ENCODE data around the gene RPP40.
"Not testable (repeated sequence)": the region's sequence is repeated elsewhere in the genome, so short reads cannot be mapped to it uniquely, and the experiment has no call there.

The RPP40 gene

GRCh38 chr6:5034328-5034727 is 30.5 kb upstream of the RPP40 start:
- H3K36me3 ChIP-seq (ENCODE audit: control insufficient read depth, insufficient read depth, low read length, severe bottlenecking) = no peaks in the 10 kb centered on the region

GRCh38 chr6:5033214-5033904 is 29.5 kb upstream of the RPP40 start:
- peaks cover 14% of the 10 kb centered on the region for H3K4me1 ChIP-seq (ENCODE audit: control insufficient read depth, insufficient read depth, low read length)
- H3K36me3 ChIP-seq (ENCODE audit: control insufficient read depth, insufficient read depth, low read length, severe bottlenecking); H3K9ac ChIP-seq (ENCODE audit: low read length); DNase-seq (ENCODE audit: low read depth); H3K9me3 ChIP-seq (ENCODE audit: control insufficient read depth, low read length); H3K27me3 ChIP-seq (replicated peaks; ENCODE audit: control insufficient read depth, insufficient read depth, low read length); H3K4me3 ChIP-seq (ENCODE audit: low read length): not testable (repeated sequence)

More at GRCh38 chr6:5034328-5034727, 30.5 kb upstream of the RPP40 start:
- Histone ChIP-seq H3K27me3 (replicated peaks; ENCODE audit: control insufficient read depth, insufficient read depth, low read length) (no peaks in the 10 kb centered on the region), H3K9me3 (ENCODE audit: control insufficient read depth, low read length) (no peaks in the 10 kb centered on the region), H3K9ac (ENCODE audit: low read length) (no peak overlapping the region), H3K4me3 (ENCODE audit: low read length) (no peak overlapping the region), H3K4me1 (ENCODE audit: control insufficient read depth, insufficient read depth, low read length) (peaks cover 14% of the 10 kb centered on the region)
- no peak for DNase-seq (ENCODE audit: low read depth)

- Histone ChIP-seq H3K9ac (ENCODE audit: low read length) (peak overlapping the region; percentile 44), H3K4me3 (ENCODE audit: low read length) (peak overlapping the region; percentile 53), H3K4me1 (ENCODE audit: control insufficient read depth, insufficient read depth, low read length) (peaks cover 14% of the 10 kb centered on the region)
- not testable (repeated sequence) for DNase-seq (ENCODE audit: low read depth); H3K36me3 ChIP-seq (ENCODE audit: control insufficient read depth, insufficient read depth, low read length, severe bottlenecking); H3K9me3 ChIP-seq (ENCODE audit: control insufficient read depth, low read length); H3K27me3 ChIP-seq (replicated peaks; ENCODE audit: control insufficient read depth, insufficient read depth, low read length)
Observed at GRCh38 chr6:5032706-5033105, 28.9 kb upstream of the RPP40 start.

GRCh38 chr6:5031150-5031549 is 27.3 kb upstream of the RPP40 start:
- no peaks in the 10 kb centered on the region for H3K27me3 ChIP-seq (replicated peaks; ENCODE audit: control insufficient read depth, insufficient read depth, low read length)
- peaks cover 14% of the 10 kb centered on the region for H3K4me1 ChIP-seq (ENCODE audit: control insufficient read depth, insufficient read depth, low read length)
- no peaks in the 10 kb centered on the region for H3K9me3 ChIP-seq (ENCODE audit: control insufficient read depth, low read length)
- DNase-seq (ENCODE audit: low read depth) = no peak
- no peak overlapping the region for H3K9ac ChIP-seq (ENCODE audit: low read length)
- no peak overlapping the region for H3K4me3 ChIP-seq (ENCODE audit: low read length)
- no peaks in the 10 kb centered on the region for H3K36me3 ChIP-seq (ENCODE audit: control insufficient read depth, insufficient read depth, low read length, severe bottlenecking)

- peak; percentile 82 for DNase-seq (ENCODE audit: low read depth)
- Histone ChIP-seq H3K9ac (ENCODE audit: low read length) (no peak overlapping the region), H3K4me1 (ENCODE audit: control insufficient read depth, insufficient read depth, low read length) (peaks cover 17% of the 10 kb centered on the region), H3K9me3 (ENCODE audit: control insufficient read depth, low read length) (no peaks in the 10 kb centered on the region), H3K36me3 (ENCODE audit: control insufficient read depth, insufficient read depth, low read length, severe bottlenecking) (no peaks in the 10 kb centered on the region), H3K27me3 (replicated peaks; ENCODE audit: control insufficient read depth, insufficient read depth, low read length) (no peaks in the 10 kb centered on the region), H3K4me3 (ENCODE audit: low read length) (no peak overlapping the region)
Observed at GRCh38 chr6:5030596-5031136, 26.8 kb upstream of the RPP40 start.

- Histone ChIP-seq H3K4me1 (ENCODE audit: control insufficient read depth, insufficient read depth, low read length) (peaks cover 19% of the 10 kb centered on the region), H3K36me3 (ENCODE audit: control insufficient read depth, insufficient read depth, low read length, severe bottlenecking) (no peaks in the 10 kb centered on the region), H3K9me3 (ENCODE audit: control insufficient read depth, low read length) (no peaks in the 10 kb centered on the region), H3K27me3 (replicated peaks; ENCODE audit: control insufficient read depth, insufficient read depth, low read length) (no peaks in the 10 kb centered on the region), H3K9ac (ENCODE audit: low read length) (no peak overlapping the region), H3K4me3 (ENCODE audit: low read length) (no peak overlapping the region)
- no peak for DNase-seq (ENCODE audit: low read depth)
Observed at GRCh38 chr6:5029609-5030008, 25.8 kb upstream of the RPP40 start.

- no peak for DNase-seq (ENCODE audit: low read depth)
- no peaks in the 10 kb centered on the region for H3K9me3 ChIP-seq (ENCODE audit: control insufficient read depth, low read length)
- no peak overlapping the region for H3K9ac ChIP-seq (ENCODE audit: low read length)
- no peaks in the 10 kb centered on the region for H3K27me3 ChIP-seq (replicated peaks; ENCODE audit: control insufficient read depth, insufficient read depth, low read length)
- H3K4me1 ChIP-seq (ENCODE audit: control insufficient read depth, insufficient read depth, low read length) = peaks cover 13% of the 10 kb centered on the region
- H3K36me3 ChIP-seq (ENCODE audit: control insufficient read depth, insufficient read depth, low read length, severe bottlenecking) = no peaks in the 10 kb centered on the region
- H3K4me3 ChIP-seq (ENCODE audit: low read length) = no peak overlapping the region
Observed at GRCh38 chr6:5028921-5029320, 25.1 kb upstream of the RPP40 start.

- Histone ChIP-seq H3K36me3 (ENCODE audit: control insufficient read depth, insufficient read depth, low read length, severe bottlenecking) (no peaks in the 10 kb centered on the region), H3K27me3 (replicated peaks; ENCODE audit: control insufficient read depth, insufficient read depth, low read length) (no peaks in the 10 kb centered on the region), H3K4me1 (ENCODE audit: control insufficient read depth, insufficient read depth, low read length) (peaks cover 8% of the 10 kb centered on the region), H3K9me3 (ENCODE audit: control insufficient read depth, low read length) (no peaks in the 10 kb centered on the region), H3K4me3 (ENCODE audit: low read length) (no peak overlapping the region), H3K9ac (ENCODE audit: low read length) (no peak overlapping the region)
- no peak for DNase-seq (ENCODE audit: low read depth)
Observed at GRCh38 chr6:5028301-5028700, 24.5 kb upstream of the RPP40 start.

GRCh38 chr6:5025911-5026819 is 22.3 kb upstream of the RPP40 start:
- peak; percentile 86 for DNase-seq (ENCODE audit: low read depth)
- Histone ChIP-seq H3K36me3 (ENCODE audit: control insufficient read depth, insufficient read depth, low read length, severe bottlenecking) (no peaks in the 10 kb centered on the region), H3K27me3 (replicated peaks; ENCODE audit: control insufficient read depth, insufficient read depth, low read length) (no peaks in the 10 kb centered on the region), H3K4me3 (ENCODE audit: low read length) (peak overlapping the region; percentile 91), H3K4me1 (ENCODE audit: control insufficient read depth, insufficient read depth, low read length) (peaks cover 7% of the 10 kb centered on the region), H3K9ac (ENCODE audit: low read length) (peak overlapping the region; percentile 85), H3K9me3 (ENCODE audit: control insufficient read depth, low read length) (no peaks in the 10 kb centered on the region)

GRCh38 chr6:5023923-5024322 is 20.1 kb upstream of the RPP40 start:
- H3K27me3 ChIP-seq (replicated peaks; ENCODE audit: control insufficient read depth, insufficient read depth, low read length) = no peaks in the 10 kb centered on the region
- H3K36me3 ChIP-seq (ENCODE audit: control insufficient read depth, insufficient read depth, low read length, severe bottlenecking) = no peaks in the 10 kb centered on the region
- no peaks in the 10 kb centered on the region for H3K9me3 ChIP-seq (ENCODE audit: control insufficient read depth, low read length)
- no peak overlapping the region for H3K4me3 ChIP-seq (ENCODE audit: low read length)
- DNase-seq (ENCODE audit: low read depth) = no peak
- H3K9ac ChIP-seq (ENCODE audit: low read length) = no peak overlapping the region
- H3K4me1 ChIP-seq (ENCODE audit: control insufficient read depth, insufficient read depth, low read length) = peaks cover 4% of the 10 kb centered on the region

- Histone ChIP-seq H3K4me1 (ENCODE audit: control insufficient read depth, insufficient read depth, low read length) (no peaks in the 10 kb centered on the region), H3K9ac (ENCODE audit: low read length) (no peak overlapping the region), H3K27me3 (replicated peaks; ENCODE audit: control insufficient read depth, insufficient read depth, low read length) (no peaks in the 10 kb centered on the region), H3K4me3 (ENCODE audit: low read length) (no peak overlapping the region), H3K9me3 (ENCODE audit: control insufficient read depth, low read length) (peaks cover 7% of the 10 kb centered on the region), H3K36me3 (ENCODE audit: control insufficient read depth, insufficient read depth, low read length, severe bottlenecking) (no peaks in the 10 kb centered on the region)
- DNase-seq (ENCODE audit: low read depth) = no peak
Observed at GRCh38 chr6:5020142-5020541, 16.3 kb upstream of the RPP40 start.
